Breast epithelium (tissue), 4 donors: ENCODE data around the gene MAN2A1. TPM values are rescaled to one million over a fixed set of nuclear protein-coding genes. Genes with fewer than 3 reads are reported as not detected.

Experiments used
- DNase-seq, 2 donors: peaks; one replicate each; pipeline ENCODE4 v3.0.0-alpha.2; 2019; ENCODE audit warnings: low spot score in 2 of 2
- H3K27ac ChIP-seq, 2 donors: fragments of 200-600 bp; sonication (generic) in 1 of 2; one replicate each; pipeline ENCODE4 v1.5.1; 2016 to 2019; ENCODE audit warnings: mild to moderate bottlenecking in 1 of 2
- H3K27me3 ChIP-seq, 2 donors: fragments of 200-600 bp; sonication (generic) in 1 of 2; one replicate each; pipeline versions ENCODE4 v1.5.1 to v1.6.0; 2017 to 2019; ENCODE audit warnings: control low read depth in 1 of 2, mild to moderate bottlenecking in 1 of 2
- H3K36me3 ChIP-seq: fragments of 200-600 bp; one replicate; pipeline ENCODE4 v1.5.1; 2019
- H3K4me1 ChIP-seq, 2 donors: fragments of 200-600 bp; sonication (generic); one replicate each; pipeline ENCODE4 v1.5.1; 2016 to 2019; ENCODE audit warnings: control low read depth in 1 of 2
- H3K4me3 ChIP-seq, 3 donors: fragments of 200-600 bp; sonication (generic); 1 replicate in 2 of 3; 2 replicates in 1 of 3; pipeline ENCODE4 v1.5.1; 2016 to 2019; ENCODE audit warnings: mild to moderate bottlenecking in 3 of 3, moderate library complexity in 2 of 3
- H3K9me3 ChIP-seq, 2 donors: fragments of 200-600 bp; sonication (generic) in 1 of 2; one replicate each; pipeline ENCODE4 v1.5.1; 2016 to 2019; ENCODE audit warnings: control low read depth in 1 of 2
- POLR2A ChIP-seq: fragments of 450-650 bp; IDR thresholded peaks from one replicate; pipeline ENCODE4 v1.6.1; 2016; ENCODE audit warnings: antibody characterized with exemption, mild to moderate bottlenecking, moderate library complexity
- POLR2AphosphoS5 ChIP-seq, 3 donors: sonication (generic); formaldehyde crosslinking; IDR thresholded peaks; one replicate each; pipeline ENCODE4 v1.6.1; 2017; ENCODE audit warnings: antibody characterized with exemption in 3 of 3
- intact Hi-C: fragments of 100-400 bp; cut with DNase I; formaldehyde crosslinking; loops from one replicate; pipeline ENCODE4 v1.15.1; 2023; ENCODE audit warnings: low total_unique reads
- total RNA-seq, 3 donors: library from RNA; depleted of rRNA; stranded (reverse); fragments of >200 nt; gene quantifications; one replicate each; pipeline ENCODE4 v1.1.0, GENCODE V29; 2016
- TF ChIP-seq, protein P1 (sequence below), 3 donors: fragments of 450-650 bp; IDR thresholded peaks; one replicate each; pipeline ENCODE4 v1.5.1; 2016 to 2017; ENCODE audit warnings: antibody characterized with exemption in 3 of 3, mild to moderate bottlenecking in 3 of 3, moderate library complexity in 3 of 3

MAN2A1 gene
- total RNA-seq, 3 donors from 2014 or later = 57.9 to 68.6 (median 63.3) TPM

DNA sequence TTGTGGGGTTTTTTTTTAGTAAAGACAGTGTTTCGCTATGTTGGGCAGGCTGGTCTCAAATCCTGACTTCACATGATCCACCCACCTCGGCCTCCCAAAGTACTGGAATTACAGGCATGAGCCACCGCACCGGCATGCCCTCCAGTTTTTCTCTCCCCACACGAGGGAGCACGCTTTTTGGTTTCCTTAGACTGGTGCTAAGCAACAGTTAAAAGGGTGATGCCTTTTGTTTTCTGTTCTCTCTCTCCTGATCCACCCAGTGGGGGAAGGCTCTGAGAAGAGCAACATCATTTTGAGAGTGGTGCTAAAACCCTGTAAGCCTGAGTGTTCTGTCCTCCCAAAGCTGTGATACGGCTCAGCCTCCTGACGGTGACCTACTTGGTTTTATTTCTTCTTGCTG lies 146.6 kb downstream of the MAN2A1 start:
- DNase-seq = no peak
- no peaks in the 10 kb centered on the region for H3K36me3 ChIP-seq
- no peaks in the 10 kb centered on the region for H3K27me3 ChIP-seq
- no peaks in the 10 kb centered on the region for H3K4me1 ChIP-seq
- no peak overlapping the region for H3K4me3 ChIP-seq
- intact Hi-C loops = no loop called here
- no peaks in the 10 kb centered on the region for H3K9me3 ChIP-seq
- TF ChIP-seq, protein P1, sequence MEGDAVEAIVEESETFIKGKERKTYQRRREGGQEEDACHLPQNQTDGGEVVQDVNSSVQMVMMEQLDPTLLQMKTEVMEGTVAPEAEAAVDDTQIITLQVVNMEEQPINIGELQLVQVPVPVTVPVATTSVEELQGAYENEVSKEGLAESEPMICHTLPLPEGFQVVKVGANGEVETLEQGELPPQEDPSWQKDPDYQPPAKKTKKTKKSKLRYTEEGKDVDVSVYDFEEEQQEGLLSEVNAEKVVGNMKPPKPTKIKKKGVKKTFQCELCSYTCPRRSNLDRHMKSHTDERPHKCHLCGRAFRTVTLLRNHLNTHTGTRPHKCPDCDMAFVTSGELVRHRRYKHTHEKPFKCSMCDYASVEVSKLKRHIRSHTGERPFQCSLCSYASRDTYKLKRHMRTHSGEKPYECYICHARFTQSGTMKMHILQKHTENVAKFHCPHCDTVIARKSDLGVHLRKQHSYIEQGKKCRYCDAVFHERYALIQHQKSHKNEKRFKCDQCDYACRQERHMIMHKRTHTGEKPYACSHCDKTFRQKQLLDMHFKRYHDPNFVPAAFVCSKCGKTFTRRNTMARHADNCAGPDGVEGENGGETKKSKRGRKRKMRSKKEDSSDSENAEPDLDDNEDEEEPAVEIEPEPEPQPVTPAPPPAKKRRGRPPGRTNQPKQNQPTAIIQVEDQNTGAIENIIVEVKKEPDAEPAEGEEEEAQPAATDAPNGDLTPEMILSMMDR (IDR thresholded peaks at IDR 0.05) = no peak
- TF ChIP-seq POLR2A (no peak), POLR2AphosphoS5 (IDR thresholded peaks at IDR 0.05) (no peak)
- H3K27ac ChIP-seq = no peak overlapping the region

DNA sequence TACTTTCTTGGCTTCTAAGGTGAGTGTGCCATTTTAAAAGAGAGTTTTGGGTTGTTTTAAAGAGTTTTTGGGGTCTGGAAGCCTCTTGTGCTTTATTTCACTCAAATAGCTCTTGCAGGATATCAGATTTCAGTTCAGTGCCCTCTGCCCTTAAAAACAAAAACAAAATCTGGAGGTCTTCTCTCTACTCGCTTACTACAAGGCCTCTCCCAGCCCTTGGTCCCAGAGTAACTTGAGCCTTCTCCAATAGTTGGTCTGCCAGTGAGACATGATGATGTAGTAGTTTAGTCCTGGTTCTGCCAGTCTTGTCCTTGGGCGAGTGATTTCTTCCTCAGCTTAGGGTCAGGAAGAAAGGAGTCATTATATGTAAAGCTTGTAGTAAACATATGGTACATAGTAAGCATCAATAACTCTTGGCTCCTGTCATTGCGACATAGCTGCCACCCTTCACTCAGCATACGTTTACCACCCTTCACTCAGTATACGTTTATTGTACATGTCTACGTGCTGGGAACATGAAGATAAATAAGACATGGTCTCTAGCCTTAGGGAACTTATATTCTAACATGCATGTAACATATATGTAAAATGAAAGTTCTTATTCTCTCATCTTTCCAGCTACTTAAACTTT lies 147.6 kb downstream of the MAN2A1 start:
- Histone ChIP-seq H3K27ac (no peak overlapping the region), H3K36me3 (no peaks in the 10 kb centered on the region), H3K27me3 (no peaks in the 10 kb centered on the region), H3K4me3 (no peak overlapping the region), H3K9me3 (no peaks in the 10 kb centered on the region), H3K4me1 (no peaks in the 10 kb centered on the region)
- no peak for TF ChIP-seq POLR2A
- intact Hi-C loops = no loop called here
- DNase-seq = no peak

DNA sequence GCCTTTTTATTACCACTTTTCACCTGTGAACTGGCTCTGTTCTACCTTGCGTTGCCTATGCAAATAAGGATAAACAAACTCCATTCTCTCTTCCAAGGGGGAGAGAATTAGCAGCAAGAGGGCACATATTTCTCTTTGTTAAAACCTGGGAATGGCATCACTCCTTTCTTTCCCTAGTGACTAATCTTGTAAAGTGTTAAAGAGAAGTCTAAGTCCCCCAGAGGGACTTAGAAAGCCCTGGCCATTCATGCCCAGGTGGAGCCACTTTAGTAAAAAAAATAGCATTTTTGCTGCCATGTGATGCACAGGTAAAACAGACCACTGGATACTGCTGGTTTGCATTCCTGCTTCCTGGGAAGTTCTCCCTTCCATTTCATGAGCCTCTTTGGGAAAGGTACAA lies 148.4 kb downstream of the MAN2A1 start:
- H3K4me1 ChIP-seq = no peaks in the 10 kb centered on the region
- intact Hi-C loops = no loop called here
- H3K9me3 ChIP-seq = no peaks in the 10 kb centered on the region
- no peak for DNase-seq
- no peak overlapping the region for H3K27ac ChIP-seq
- no peaks in the 10 kb centered on the region for H3K27me3 ChIP-seq
- H3K36me3 ChIP-seq = no peaks in the 10 kb centered on the region
- H3K4me3 ChIP-seq = no peak overlapping the region
- TF ChIP-seq POLR2AphosphoS5 (IDR thresholded peaks at IDR 0.05) (no peak), POLR2A (no peak)
- TF ChIP-seq, protein P1 (IDR thresholded peaks at IDR 0.05) = no peak

DNA sequence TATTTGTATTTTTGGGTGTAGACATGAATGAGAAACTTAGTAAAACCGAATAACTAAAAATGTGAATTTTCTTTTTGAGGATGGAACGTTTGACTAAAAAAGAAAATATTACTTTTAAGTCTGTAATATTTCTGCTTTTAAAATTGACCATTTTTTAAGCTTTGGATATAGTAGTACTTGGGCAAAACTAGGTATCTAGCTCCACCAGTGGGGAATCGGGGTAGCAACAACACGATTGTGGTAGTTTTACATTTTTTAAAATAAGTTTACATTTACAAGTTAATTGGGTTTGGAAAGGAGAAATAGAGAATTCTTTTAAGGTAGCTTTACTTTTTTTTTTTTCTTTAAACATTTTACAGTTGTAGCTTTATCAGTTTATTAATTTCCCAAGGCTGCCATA lies 154.4 kb downstream of the MAN2A1 start:
- no peaks in the 10 kb centered on the region for H3K4me1 ChIP-seq
- H3K9me3 ChIP-seq = no peaks in the 10 kb centered on the region
- DNase-seq = no peak
- TF ChIP-seq POLR2AphosphoS5 (IDR thresholded peaks at IDR 0.05) (no peak), POLR2A (no peak)
- TF ChIP-seq, protein P1 (IDR thresholded peaks at IDR 0.05) = no peak
- H3K36me3 ChIP-seq = peaks cover 4% of the 10 kb centered on the region
- no peak overlapping the region for H3K27ac ChIP-seq
- H3K4me3 ChIP-seq = no peak overlapping the region
- intact Hi-C loops = no loop called here
- H3K27me3 ChIP-seq = no peaks in the 10 kb centered on the region

DNA sequence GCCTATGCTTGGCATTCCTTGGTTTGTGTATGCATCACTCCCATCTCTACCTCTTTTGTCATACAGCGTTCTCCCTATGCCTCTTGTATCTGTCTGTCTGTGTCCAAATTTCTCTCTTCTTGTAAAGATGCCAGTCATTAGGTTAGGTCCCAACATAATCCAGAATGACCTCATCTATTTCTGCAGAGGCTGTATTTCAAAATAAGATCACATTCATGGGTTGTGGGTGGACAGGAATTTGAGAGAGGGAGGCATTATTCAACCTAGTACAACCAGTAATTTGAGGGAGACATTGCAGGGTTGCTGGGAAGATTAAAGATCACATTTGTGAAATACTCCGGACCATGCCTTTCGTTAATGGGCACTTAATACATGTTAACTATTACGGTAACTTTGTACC lies 155.0 kb downstream of the MAN2A1 start:
- intact Hi-C loops = no loop called here
- no peaks in the 10 kb centered on the region for H3K27me3 ChIP-seq
- no peak for DNase-seq
- H3K4me1 ChIP-seq = no peaks in the 10 kb centered on the region
- no peak for TF ChIP-seq POLR2AphosphoS5 (IDR thresholded peaks at IDR 0.05)
- no peak for TF ChIP-seq POLR2A
- TF ChIP-seq, protein P1 (IDR thresholded peaks at IDR 0.05) = no peak
- no peak overlapping the region for H3K27ac ChIP-seq
- no peak overlapping the region for H3K4me3 ChIP-seq
- H3K36me3 ChIP-seq = peaks cover 4% of the 10 kb centered on the region
- H3K9me3 ChIP-seq = no peaks in the 10 kb centered on the region

DNA sequence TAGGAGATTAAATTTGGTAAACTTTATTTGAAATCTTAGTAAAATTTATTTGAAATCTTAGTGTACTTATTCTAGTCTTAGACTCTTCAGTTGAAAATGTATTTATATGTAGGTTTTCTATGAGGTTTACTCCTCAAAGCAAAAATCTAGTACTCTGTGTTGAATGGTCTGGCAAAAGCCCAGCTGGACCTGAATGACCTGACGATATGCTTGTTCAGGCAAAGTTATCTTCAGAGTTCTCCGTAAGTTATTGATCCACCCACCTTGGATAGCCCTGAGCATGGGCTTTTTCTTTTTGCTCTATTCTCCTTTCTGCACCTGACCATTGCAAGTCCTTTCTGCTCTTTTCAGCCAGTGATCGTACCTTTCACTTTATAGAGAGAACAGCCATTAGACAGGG lies 158.4 kb downstream of the MAN2A1 start:
- no peaks in the 10 kb centered on the region for H3K27me3 ChIP-seq
- no peak for DNase-seq
- H3K4me3 ChIP-seq = no peak overlapping the region
- TF ChIP-seq, protein P1 (IDR thresholded peaks at IDR 0.05) = no peak
- TF ChIP-seq POLR2A = no peak
- TF ChIP-seq POLR2AphosphoS5 (IDR thresholded peaks at IDR 0.05) = no peak
- no peaks in the 10 kb centered on the region for H3K9me3 ChIP-seq
- no peaks in the 10 kb centered on the region for H3K4me1 ChIP-seq
- H3K36me3 ChIP-seq = peaks cover 4% of the 10 kb centered on the region
- H3K27ac ChIP-seq = no peak overlapping the region
- intact Hi-C loops = no loop called here
